SH-SY5Y (cell line): ENCODE measurements around the gene ASPDH.

ENCODE experiments used
- GATA2 ChIP-seq: IDR thresholded peaks from 2 replicates; pipeline ENCODE4 v1.6.1; 2011; ENCODE audit warnings: mild to moderate bottlenecking, low read depth, low read length
- GATA3 ChIP-seq: IDR thresholded peaks from 2 replicates; pipeline ENCODE4 v1.6.1; 2011; ENCODE audit warnings: low read depth, mild to moderate bottlenecking, low read length, moderate library complexity

- TF ChIP-seq GATA3 (no peak), GATA2 (no peak)
Observed at GRCh38 chr19:50555033-50555432, 41.3 kb upstream of the ASPDH start.
